PC-9 (cell line): ENCODE data around the gene CFAP73. TPM values are rescaled to one million over a fixed set of nuclear protein-coding genes. Genes with fewer than 3 reads are reported as not detected.
A peak's percentile ranks its signal among the peaks of the same experiment; 100 is the strongest.

Experiments used
- BruUV-seq: library from RNA; stranded (reverse); fragments of 400-500 nt; replicated peaks from 2 replicates; lab custom pipeline; 2021; lab: Mats Ljungman, UMichigan
- CTCF ChIA-PET: fragments of 300-600 bp; sonication (Branson Sonifier 250); formaldehyde crosslinking; loops from one replicate; lab custom pipeline; 2022; ENCODE audit warnings: antibody characterized with exemption; lab: Charles Lee
- POLR2A ChIA-PET: fragments of 300-600 bp; sonication (Branson Sonifier 250); formaldehyde crosslinking; loops from one replicate; lab custom pipeline; 2022; ENCODE audit warnings: antibody characterized with exemption; ENCODE audit not compliant: unreplicated experiment; lab: Charles Lee
- DNase-seq, 2 experiments: peaks; one replicate each; pipeline versions ENCODE4 v3.0.0 to v3.0.0-alpha.2; 2015 to 2022; ENCODE audit warnings: mixed read lengths in 1 of 2
- H2AFZ ChIP-seq: fragments of 200-600 bp; sonication (generic); 2 replicates; pipeline ENCODE4 v1.8.1; 2017; ENCODE audit warnings: antibody characterized with exemption
- H3F3A ChIP-seq: fragments of 200-600 bp; sonication (generic); 2 replicates; pipeline ENCODE4 v1.8.1; 2017; ENCODE audit warnings: antibody characterized with exemption, mild to moderate bottlenecking, low read depth; ENCODE audit not compliant: insufficient read depth
- H3K27ac ChIP-seq: fragments of 200-600 bp; sonication (generic); 2 replicates; pipeline ENCODE4 v1.6.1; 2016; ENCODE audit warnings: mixed run types
- H3K27me3 ChIP-seq: fragments of 200-600 bp; sonication (generic); 2 replicates; pipeline ENCODE4 v1.6.1; 2016; ENCODE audit warnings: low read depth, mixed run types; ENCODE audit not compliant: insufficient read depth
- H3K36me3 ChIP-seq: fragments of 200-600 bp; sonication (generic); 2 replicates; pipeline ENCODE4 v1.6.1; 2016; ENCODE audit warnings: low read depth, mixed run types
- H3K4me1 ChIP-seq: fragments of 200-600 bp; sonication (generic); replicated peaks from 2 replicates; pipeline ENCODE4 v1.6.1; 2016; ENCODE audit warnings: mixed run types; ENCODE audit not compliant: insufficient read depth
- H3K4me2 ChIP-seq: fragments of 200-600 bp; sonication (generic); 2 replicates; pipeline ENCODE4 v1.6.1; 2017; ENCODE audit warnings: mixed run types
- H3K4me3 ChIP-seq: fragments of 200-600 bp; sonication (generic); 2 replicates; pipeline ENCODE4 v1.6.1; 2016; ENCODE audit warnings: mixed run types
- H3K79me2 ChIP-seq: fragments of 200-600 bp; sonication (generic); 2 replicates; pipeline ENCODE4 v1.6.1; 2017; ENCODE audit warnings: low read depth, mixed run types
- H3K9me2 ChIP-seq: fragments of 200-600 bp; sonication (generic); 2 replicates; pipeline ENCODE4 v1.8.1; 2017; ENCODE audit warnings: mild to moderate bottlenecking; ENCODE audit not compliant: insufficient read depth
- H3K9me3 ChIP-seq: fragments of 200-600 bp; sonication (generic); 2 replicates; pipeline ENCODE4 v1.8.1; 2016; ENCODE audit warnings: low read depth; ENCODE audit not compliant: insufficient read depth
- H4K20me1 ChIP-seq: fragments of 200-600 bp; sonication (generic); 2 replicates; pipeline ENCODE4 v1.8.1; 2017; ENCODE audit not compliant: insufficient read depth
- CTCF ChIP-seq: fragments of 200-600 bp; sonication (generic); conservative IDR thresholded peaks from 2 replicates; pipeline ENCODE4 v1.6.1; 2017; ENCODE audit warnings: mixed run types, antibody characterized with exemption, mild to moderate bottlenecking, moderate library complexity
- EZH2 ChIP-seq: fragments of 200-600 bp; sonication (generic); IDR thresholded peaks from 2 replicates; pipeline ENCODE4 v1.8.0; 2017; ENCODE audit warnings: antibody characterized with exemption, low read depth
- intact Hi-C: fragments of 100-400 bp; cut with micrococcal nuclease; formaldehyde crosslinking; loops from one replicate; pipeline ENCODE4 v1.10.0; 2022; ENCODE audit not compliant: unreplicated experiment
- total RNA-seq: library from RNA; stranded (reverse); gene quantifications from 2 replicates; pipeline ENCODE4 v1.2.3, GENCODE V29; 2021

Gene CFAP73
- total RNA-seq, 1 experiment from 2014 or later = 1.9 TPM

GRCh38 chr12:113174461-113175384 is 25.2 kb downstream of the CFAP73 start:
- DNase-seq = peak; percentile 50 to 75
- CTCF ChIA-PET = interaction anchor here (1.9 kb wide), 1 partner anchor 182 kb away, joined by 10 read pairs; no protein-coding TSS in a partner anchor
- Histone ChIP-seq H3K4me3 (no peak overlapping the region), H3K9me3 (no peaks in the 10 kb centered on the region), H3K36me3 (peaks cover 38% of the 10 kb centered on the region), H2AFZ (no peak overlapping the region), H3K4me1 (no peaks in the 10 kb centered on the region), H3F3A (peaks cover 9% of the 10 kb centered on the region; the same call in 1 of the 2 replicates), H3K27me3 (no peaks in the 10 kb centered on the region), H3K79me2 (no peaks in the 10 kb centered on the region), H3K27ac (no peak overlapping the region), H3K9me2 (no peaks in the 10 kb centered on the region), H3K4me2 (no peak overlapping the region), H4K20me1 (peaks cover 11% of the 10 kb centered on the region)
- no TSS peak for BruUV-seq
- POLR2A ChIA-PET = no interaction called here
- no peak for TF ChIP-seq EZH2
- TF ChIP-seq CTCF = peak; percentile 99
- intact Hi-C loops = loop anchor here (1.0 to 2.0 kb wide), 3 partner anchors 76 to 182 kb away; no protein-coding TSS in a partner anchor

- Histone ChIP-seq H3K36me3 (peaks cover 36% of the 10 kb centered on the region), H3K4me1 (peaks cover 4% of the 10 kb centered on the region), H3K4me2 (no peak overlapping the region), H3K27me3 (no peaks in the 10 kb centered on the region), H2AFZ (no peak overlapping the region), H3K79me2 (peaks cover 30% of the 10 kb centered on the region), H3K4me3 (no peak overlapping the region), H3K27ac (no peak overlapping the region), H3F3A (peaks cover 15% of the 10 kb centered on the region; the same call in 1 of the 2 replicates), H3K9me3 (no peaks in the 10 kb centered on the region), H4K20me1 (peaks cover 30% of the 10 kb centered on the region), H3K9me2 (no peaks in the 10 kb centered on the region)
- TF ChIP-seq CTCF (no peak), EZH2 (no peak)
- CTCF ChIA-PET = no interaction called here
- BruUV-seq = no TSS peak
- POLR2A ChIA-PET = no interaction called here
- DNase-seq = no peak
- intact Hi-C loops = no loop called here
These were observed 29.5 kb downstream of the CFAP73 start for GRCh38 chr12:113179023-113179422.

- no peak overlapping the region for H3K4me2 ChIP-seq
- no peak overlapping the region for H3K4me3 ChIP-seq
- POLR2A ChIA-PET = no interaction called here
- no peak for DNase-seq
- peaks cover 34% of the 10 kb centered on the region for H3K36me3 ChIP-seq
- BruUV-seq = no TSS peak
- H4K20me1 ChIP-seq = peaks cover 31% of the 10 kb centered on the region
- intact Hi-C loops = no loop called here
- peaks cover 13% of the 10 kb centered on the region; the same call in 1 of the 2 replicates for H3F3A ChIP-seq
- peaks cover 36% of the 10 kb centered on the region for H3K79me2 ChIP-seq
- CTCF ChIA-PET = no interaction called here
- H3K27me3 ChIP-seq = no peaks in the 10 kb centered on the region
- H3K9me3 ChIP-seq = no peaks in the 10 kb centered on the region
- H3K9me2 ChIP-seq = no peaks in the 10 kb centered on the region
- H3K4me1 ChIP-seq = peaks cover 6% of the 10 kb centered on the region
- no peak overlapping the region for H3K27ac ChIP-seq
- no peak for TF ChIP-seq CTCF
- no peak for TF ChIP-seq EZH2
- H2AFZ ChIP-seq = no peak overlapping the region
These were observed 30.8 kb downstream of the CFAP73 start for GRCh38 chr12:113180333-113180732.
